Duodenal mucosa (tissue), 2 donors: ENCODE measurements around the gene DLG1.

ENCODE experiments used
- H3K27ac ChIP-seq: one replicate; pipeline ENCODE4 v1.7.0; 2013; ENCODE audit warnings: low read depth, low read length
- H3K27me3 ChIP-seq, 2 donors: one replicate each; pipeline ENCODE4 v1.7.0; 2013; ENCODE audit warnings: low read length in 2 of 2, control low read depth in 1 of 2; ENCODE audit not compliant: insufficient read depth in 2 of 2, control insufficient read depth in 1 of 2
- H3K36me3 ChIP-seq, 2 donors: one replicate each; pipeline ENCODE4 v1.7.0; 2013; ENCODE audit warnings: low read length in 2 of 2, control low read depth in 1 of 2; ENCODE audit not compliant: insufficient read depth in 2 of 2, control insufficient read depth in 1 of 2
- H3K4me1 ChIP-seq, 2 donors: one replicate each; pipeline ENCODE4 v1.7.0; 2013; ENCODE audit warnings: low read length in 2 of 2, control low read depth in 1 of 2; ENCODE audit not compliant: insufficient read depth in 2 of 2, control insufficient read depth in 1 of 2
- H3K4me3 ChIP-seq, 2 donors: one replicate each; pipeline ENCODE4 v1.7.0; 2013; ENCODE audit warnings: low read length in 2 of 2, low read depth in 1 of 2
- H3K9ac ChIP-seq, 2 donors: one replicate each; pipeline ENCODE4 v1.7.0; 2013; ENCODE audit warnings: low read length in 2 of 2, low read depth in 1 of 2
- H3K9me3 ChIP-seq, 2 donors: one replicate each; pipeline ENCODE4 v1.7.0; 2013; ENCODE audit warnings: low read length in 2 of 2, control low read depth in 1 of 2; ENCODE audit not compliant: control insufficient read depth in 1 of 2

The DLG1 gene

GRCh38 chr3:196998966-196999760 is 299.2 kb downstream of the DLG1 start:
- H3K4me1 ChIP-seq, result peaks cover 0 to 6% of the 10 kb centered on the region in 2 donors
- H3K27ac ChIP-seq, result no peak overlapping the region
- no peak overlapping the region for H3K9ac ChIP-seq
- no peak overlapping the region for H3K4me3 ChIP-seq
- H3K27me3 ChIP-seq, result no peaks in the 10 kb centered on the region
- no peaks in the 10 kb centered on the region for H3K36me3 ChIP-seq
- H3K9me3 ChIP-seq, result no peaks in the 10 kb centered on the region

DNA sequence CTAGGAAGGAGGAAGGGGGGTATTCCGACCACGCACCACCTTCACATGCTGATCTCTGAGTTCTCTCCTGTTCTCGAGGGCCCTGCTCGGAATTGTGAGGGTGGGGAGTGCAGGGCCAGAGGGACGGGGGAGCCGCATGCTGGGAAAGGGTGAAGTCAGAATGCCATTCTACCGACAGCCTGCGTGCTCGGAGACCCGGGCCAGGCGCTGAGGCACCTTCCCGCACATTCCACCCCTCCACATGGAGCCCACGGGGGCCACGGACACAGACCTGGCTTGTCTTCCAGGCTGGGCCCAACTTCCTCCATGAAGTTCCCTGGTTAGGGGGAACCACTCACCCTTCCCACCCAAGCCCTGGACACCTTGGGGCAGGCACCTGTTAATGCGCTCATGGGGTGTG is 301.1 kb downstream of the DLG1 start:
- Histone ChIP-seq H3K27me3 (no peaks in the 10 kb centered on the region), H3K36me3 (no peaks in the 10 kb centered on the region), H3K4me1 (no peaks in the 10 kb centered on the region), H3K9ac (no peak overlapping the region), H3K4me3 (no peak overlapping the region), H3K9me3 (no peaks in the 10 kb centered on the region), H3K27ac (no peak overlapping the region)

DNA sequence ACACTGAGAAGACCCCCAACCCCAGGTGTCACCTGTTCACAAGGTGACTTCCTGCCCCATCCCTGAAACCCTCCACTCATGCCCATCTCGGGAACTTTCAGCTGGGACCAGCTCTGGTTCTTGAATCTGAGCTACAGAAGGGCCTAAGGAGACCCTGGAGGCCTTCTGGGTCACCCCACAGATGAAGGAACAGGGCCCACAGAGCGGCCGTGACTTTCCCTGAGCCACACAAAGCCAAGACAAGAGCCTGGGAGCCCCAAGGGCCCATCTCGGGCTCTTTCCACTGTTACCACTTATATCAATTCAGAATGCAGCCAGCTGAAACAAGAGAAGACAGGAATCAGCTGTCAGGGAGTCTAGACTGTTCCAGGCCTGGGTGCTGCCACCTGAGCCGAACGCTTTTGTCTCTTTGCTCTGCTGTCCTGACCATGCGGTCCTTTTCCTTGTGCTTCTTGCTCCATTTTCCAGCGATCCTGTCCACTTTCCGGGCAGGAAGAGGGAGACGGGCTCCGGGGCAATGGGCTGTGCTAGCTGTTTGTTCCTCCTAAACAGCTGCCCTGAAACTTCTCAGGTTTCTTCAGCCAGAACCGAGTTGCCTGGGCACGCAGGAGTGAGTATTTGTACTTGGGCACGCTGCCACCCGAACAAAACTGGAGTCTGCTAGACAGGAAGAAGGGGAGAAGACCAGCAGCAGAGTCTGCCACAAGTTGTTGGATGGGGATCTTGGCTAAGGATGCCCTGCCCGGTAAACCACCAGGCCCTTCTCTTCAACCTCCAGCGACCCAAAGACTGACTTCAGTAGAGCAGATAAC is 301.8 kb downstream of the DLG1 start:
- Histone ChIP-seq H3K9me3 (no peaks in the 10 kb centered on the region), H3K9ac (no peak overlapping the region), H3K4me3 (no peak overlapping the region), H3K4me1 (no peaks in the 10 kb centered on the region), H3K36me3 (no peaks in the 10 kb centered on the region), H3K27me3 (no peaks in the 10 kb centered on the region), H3K27ac (no peak overlapping the region)

- Histone ChIP-seq H3K9me3 (no peaks in the 10 kb centered on the region), H3K36me3 (no peaks in the 10 kb centered on the region), H3K9ac (no peak overlapping the region), H3K4me3 (no peak overlapping the region), H3K27ac (no peak overlapping the region), H3K4me1 (no peaks in the 10 kb centered on the region), H3K27me3 (no peaks in the 10 kb centered on the region)
Observed at GRCh38 chr3:196995646-196996355, 302.6 kb downstream of the DLG1 start.

- Histone ChIP-seq H3K4me3 (no peak overlapping the region), H3K27me3 (no peaks in the 10 kb centered on the region), H3K27ac (no peak overlapping the region)
Observed at GRCh38 chr3:196995027-196995426, 303.4 kb downstream of the DLG1 start.

DNA sequence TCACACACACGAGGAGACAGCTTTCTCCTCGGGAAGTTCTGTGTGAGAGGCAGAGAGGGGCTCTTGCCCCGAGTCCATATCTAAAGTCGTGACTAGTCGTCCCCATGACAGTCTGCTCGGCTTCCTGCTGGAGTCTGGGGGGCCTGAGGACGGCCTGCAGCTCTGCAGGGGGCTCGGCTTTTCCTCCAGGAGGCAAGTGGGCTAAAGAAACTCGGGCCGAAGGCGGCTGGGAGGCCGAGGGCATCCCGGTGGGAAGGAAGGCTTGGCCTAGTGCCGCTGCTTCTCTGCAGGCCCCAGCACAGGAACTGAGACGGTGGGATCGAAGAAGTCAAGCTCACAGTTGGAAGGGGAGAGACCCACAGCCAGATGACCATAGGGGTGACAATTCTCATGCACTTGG is 304.4 kb downstream of the DLG1 start:
- Histone ChIP-seq H3K9me3 (no peaks in the 10 kb centered on the region), H3K27ac (no peak overlapping the region), H3K9ac (no peak overlapping the region), H3K36me3 (no peaks in the 10 kb centered on the region), H3K27me3 (no peaks in the 10 kb centered on the region), H3K4me3 (no peak overlapping the region), H3K4me1 (peaks cover 0 to 2% of the 10 kb centered on the region in 2 donors)

More at GRCh38 chr3:196995027-196995426, 303.4 kb downstream of the DLG1 start:
- Histone ChIP-seq H3K9ac (no peak overlapping the region), H3K36me3 (no peaks in the 10 kb centered on the region), H3K4me1 (no peaks in the 10 kb centered on the region), H3K9me3 (no peaks in the 10 kb centered on the region)
